IMR-90 (cell line): ENCODE data around the gene ISCU. TPM values are rescaled to one million over a fixed set of nuclear protein-coding genes. Genes with fewer than 3 reads are reported as not detected.

Experiments used
- ATAC-seq: fragments of 200-7000 bp; cut with Tn5 transposase; 2 replicates; pipeline ENCODE4 v1.9.1; 2020; ENCODE audit warnings: low read depth, mild to moderate bottlenecking, moderate library complexity
- BruUV-seq: library from RNA; stranded (reverse); fragments of 400-500 nt; replicated peaks from 2 replicates; lab custom pipeline; 2021; lab: Mats Ljungman, UMichigan
- CTCF ChIA-PET: fragments of 300-600 bp; formaldehyde crosslinking; extraction: SDS; loops from one replicate; lab custom pipeline; 2021; ENCODE audit warnings: antibody characterized with exemption; lab: Yijun Ruan, JAX
- POLR2A ChIA-PET: fragments of 300-600 bp; sonication (Branson Sonifier 250); formaldehyde crosslinking; loops from one replicate; lab custom pipeline; 2022; ENCODE audit warnings: antibody characterized with exemption; ENCODE audit not compliant: unreplicated experiment; lab: Charles Lee
- DNase-seq: peaks from one replicate; pipeline ENCODE4 v3.0.0; 2013
- H2AFZ ChIP-seq: replicated peaks from 2 replicates; pipeline ENCODE3; 2013; ENCODE audit warnings: low read length, mild to moderate bottlenecking; ENCODE audit not compliant: poor library complexity
- H2AK5ac ChIP-seq: 2 replicates; pipeline ENCODE4 v1.6.1; 2013; ENCODE audit warnings: low read depth, low read length, inconsistent platforms
- H2AK9ac ChIP-seq: replicated peaks from 2 replicates; pipeline ENCODE3; 2013; ENCODE audit warnings: mild to moderate bottlenecking, low read depth, low read length, moderate library complexity; ENCODE audit not compliant: poor library complexity
- H2BK120ac ChIP-seq: 2 replicates; pipeline ENCODE4 v1.6.1; 2013; ENCODE audit warnings: low read depth, low read length, inconsistent platforms
- H2BK15ac ChIP-seq: 3 replicates; pipeline ENCODE4 v1.6.1; 2013; ENCODE audit warnings: low read depth, low read length, inconsistent platforms
- H2BK20ac ChIP-seq: 2 replicates; pipeline ENCODE4 v1.6.1; 2013; ENCODE audit warnings: low read depth, mild to moderate bottlenecking, inconsistent platforms, low read length, moderate library complexity
- H2BK5ac ChIP-seq: 2 replicates; pipeline ENCODE4 v1.6.1; 2013; ENCODE audit warnings: mild to moderate bottlenecking, low read depth, low read length, inconsistent platforms; ENCODE audit not compliant: poor library complexity, severe bottlenecking
- H3K14ac ChIP-seq: replicated peaks from 2 replicates; pipeline ENCODE4 v1.6.1; 2013; ENCODE audit warnings: low read depth, low read length, inconsistent platforms
- H3K18ac ChIP-seq: 2 replicates; pipeline ENCODE4 v1.6.1; 2013; ENCODE audit warnings: low read depth, low read length, control low read depth
- H3K23ac ChIP-seq: 2 replicates; pipeline ENCODE4 v1.6.1; 2013; ENCODE audit warnings: low read depth, low read length, inconsistent platforms
- H3K27ac ChIP-seq: 2 replicates; pipeline ENCODE4 v1.5.1; 2013; ENCODE audit warnings: mild to moderate bottlenecking, control low read depth, low read length; ENCODE audit not compliant: insufficient read depth
- H3K27me3 ChIP-seq: 2 replicates; pipeline ENCODE4 v1.6.1; 2013; ENCODE audit warnings: low read length; ENCODE audit not compliant: control insufficient read depth, insufficient read depth
- H3K36me3 ChIP-seq: 2 replicates; pipeline ENCODE4 v1.6.1; 2013; ENCODE audit warnings: low read length, mixed read lengths; ENCODE audit not compliant: control insufficient read depth, insufficient read depth
- H3K4ac ChIP-seq: 2 replicates; pipeline ENCODE4 v1.6.1; 2013; ENCODE audit warnings: low read depth, low read length, inconsistent platforms
- H3K4me1 ChIP-seq: 2 replicates; pipeline ENCODE4 v1.6.1; 2013; ENCODE audit warnings: low read length, mixed read lengths; ENCODE audit not compliant: control insufficient read depth, insufficient read depth
- H3K4me2 ChIP-seq: 2 replicates; pipeline ENCODE4 v1.6.1; 2013; ENCODE audit warnings: low read depth, mild to moderate bottlenecking, control low read depth, low read length, moderate library complexity
- H3K4me3 ChIP-seq: 2 replicates; pipeline ENCODE4 v1.5.1; 2013; ENCODE audit warnings: low read depth, mild to moderate bottlenecking, control low read depth, low read length, moderate library complexity; ENCODE audit not compliant: insufficient read depth
- H3K56ac ChIP-seq: 2 replicates; pipeline ENCODE4 v1.6.1; 2013; ENCODE audit warnings: low read length, inconsistent platforms; ENCODE audit not compliant: insufficient read depth; ENCODE audit errors: extremely low read depth
- H3K79me1 ChIP-seq, 2 experiments: 2 replicates each; pipeline ENCODE4 v1.6.1; 2013; ENCODE audit warnings: low read length in 2 of 2, inconsistent platforms in 1 of 2, low read depth in 1 of 2
- H3K9ac ChIP-seq: 2 replicates; pipeline ENCODE4 v1.6.1; 2013; ENCODE audit warnings: low read depth, low read length, control low read depth
- H3K9me1 ChIP-seq: 2 replicates; pipeline ENCODE4 v1.6.1; 2013; ENCODE audit warnings: low read length, inconsistent platforms; ENCODE audit not compliant: insufficient read depth
- H3K9me3 ChIP-seq: 2 replicates; pipeline ENCODE4 v1.6.1; 2013; ENCODE audit warnings: low read length; ENCODE audit not compliant: control insufficient read depth, insufficient read depth
- H4K20me1 ChIP-seq: 2 replicates; pipeline ENCODE4 v1.6.1; 2013; ENCODE audit warnings: low read length, inconsistent platforms; ENCODE audit not compliant: insufficient read depth
- H4K5ac ChIP-seq: 2 replicates; pipeline ENCODE4 v1.6.1; 2013; ENCODE audit warnings: mild to moderate bottlenecking, low read depth, low read length, control low read depth
- H4K8ac ChIP-seq, 2 experiments: 2 replicates each; pipeline ENCODE4 v1.6.1; 2013; ENCODE audit warnings: low read depth in 2 of 2, low read length in 2 of 2, control low read depth in 1 of 2, inconsistent platforms in 1 of 2
- H4K91ac ChIP-seq: 2 replicates; pipeline ENCODE4 v1.6.1; 2013; ENCODE audit warnings: low read depth, low read length, inconsistent platforms; ENCODE audit not compliant: insufficient read depth
- BHLHE40 ChIP-seq: fragments of 150-350 bp; IDR thresholded peaks from 2 replicates; pipeline ENCODE4 v1.6.1; 2016; ENCODE audit warnings: mild to moderate bottlenecking, low read depth, low read length
- CTCF ChIP-seq: conservative IDR thresholded peaks from 2 replicates; pipeline ENCODE4 v1.5.1; 2012; ENCODE audit warnings: mild to moderate bottlenecking, low read depth, low read length, improper control_type of control experiment
- FOS ChIP-seq: fragments of 150-350 bp; IDR thresholded peaks from 2 replicates; pipeline ENCODE4 v1.6.1; 2016; ENCODE audit warnings: low read depth, low read length
- MAFK ChIP-seq: IDR thresholded peaks from 2 replicates; pipeline ENCODE4 v1.6.1; 2012; ENCODE audit warnings: low read depth, low read length, improper control_type of control experiment
- NFE2L2 ChIP-seq: fragments of 150-350 bp; IDR thresholded peaks from 2 replicates; pipeline ENCODE4 v1.6.1; 2016; ENCODE audit warnings: low read depth, mild to moderate bottlenecking, low read length
- POLR2A ChIP-seq: IDR thresholded peaks from 2 replicates; pipeline ENCODE4 v1.6.1; 2012; ENCODE audit warnings: mild to moderate bottlenecking, low read depth, low read length
- RCOR1 ChIP-seq: IDR thresholded peaks from 2 replicates; pipeline ENCODE4 v1.6.1; 2012; ENCODE audit warnings: mild to moderate bottlenecking, low read length, improper control_type of control experiment; ENCODE audit not compliant: insufficient replicate concordance
- SMC3 ChIP-seq: fragments of 150-350 bp; IDR thresholded peaks from 2 replicates; pipeline ENCODE4 v1.6.1; 2016; ENCODE audit warnings: low read depth, mild to moderate bottlenecking, antibody characterized with exemption, low read length, moderate library complexity
- WGBS, 2 experiments: methylation state at CpG; one replicate each; pipeline versions ENCODE4 v1.1.5 to v1.1.7; 2013; ENCODE audit warnings: missing lambda C conversion rate in 2 of 2; ENCODE audit not compliant: insufficient read length in 1 of 2; ENCODE audit errors: extremely low coverage in 2 of 2; 5-methylcytosine and 5-hydroxymethylcytosine counted together
- dilution Hi-C: fragments of 300-500 bp; cut with HindIII; formaldehyde crosslinking; loops from one replicate; pipeline ENCODE4 v1.14.3; 2018; ENCODE audit warnings: low sequenced_read_pairs; ENCODE audit not compliant: unreplicated experiment
- in situ Hi-C: fragments of 300-500 bp; cut with MboI; formaldehyde crosslinking; loops from 3 replicates; pipeline ENCODE4 v1.14.3; 2019; ENCODE audit warnings: low sequenced_read_pairs, inconsistent platforms, mixed read lengths
- intact Hi-C: fragments of 100-400 bp; cut with micrococcal nuclease; formaldehyde crosslinking; loops from 2 replicates; pipeline ENCODE4 v1.10.0; 2022
- polyA plus RNA-seq, 3 experiments: library from polyadenylated mRNA; depleted of rRNA; stranded (reverse); fragments of >200 nt; gene quantifications; 2 replicates each; pipeline ENCODE4 v1.2.3, GENCODE V29; 2012; ENCODE audit warnings: low replicate concordance in 1 of 3
- total RNA-seq: library from RNA; depleted of rRNA; stranded (reverse); fragments of >200 nt; gene quantifications from 2 replicates; pipeline ENCODE4 v1.2.3, GENCODE V29; 2012
- TF ChIP-seq, protein P1 (sequence below): fragments of 150-350 bp; IDR thresholded peaks from 2 replicates; pipeline ENCODE4 v1.6.1; 2017; ENCODE audit warnings: mild to moderate bottlenecking, antibody characterized with exemption, low read length, low read depth

Gene ISCU
- total and polyA plus RNA-seq, 2 of the 4 experiments (the other 2 are of a cell fraction): 52.7 to 87.2 TPM

DNA sequence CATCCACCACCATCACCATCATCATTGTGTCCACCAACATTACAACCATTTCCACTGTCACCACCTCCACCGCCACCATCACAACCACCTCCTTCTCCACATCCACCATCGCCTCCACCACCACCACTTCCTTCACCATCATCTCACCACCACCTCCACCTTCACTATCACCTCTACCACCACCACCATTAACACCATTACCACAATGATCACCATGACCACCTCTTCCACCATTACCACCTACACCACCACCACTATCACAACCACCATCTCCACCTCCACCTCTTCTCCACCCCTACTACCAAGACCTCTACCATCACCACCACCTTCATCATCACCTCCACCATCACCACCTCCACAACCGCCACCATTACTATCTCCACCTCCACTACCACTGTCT is 16.4 kb downstream of the ISCU start:
- no TSS peak for BruUV-seq

More for the DNA sequence above, 16.4 kb downstream of the ISCU start:
- no peaks in the 10 kb centered on the region for H3K79me1 ChIP-seq
- no peak overlapping the region for H4K5ac ChIP-seq
- no peak overlapping the region for H3K14ac ChIP-seq
- no peaks in the 10 kb centered on the region for H4K20me1 ChIP-seq
- no peaks in the 10 kb centered on the region for H3K27me3 ChIP-seq
- H3K4ac ChIP-seq: 0 out of 2 replicates have a peak overlapping the region, but pooled peaks have one; percentile 22
- POLR2A ChIA-PET: no interaction called here
- dilution Hi-C loops: no loop called here
- H4K8ac ChIP-seq: no peak overlapping the region
- no peak overlapping the region for H3K27ac ChIP-seq
- H3K9me1 ChIP-seq: no peaks in the 10 kb centered on the region; the same call in none of the 2 replicates
- H3K56ac ChIP-seq: no peak overlapping the region
- 0 out of 2 replicates have a peak overlapping the region, but pooled peaks have one; percentile 35 for H2BK120ac ChIP-seq
- 91% methylated on average over 2 of the region's 3 CpGs; no CpG with 5 or more reads in 1 of the 2 experiments for WGBS, 2 experiments
- TF ChIP-seq CTCF: no peak
- TF ChIP-seq BHLHE40: no peak
- no peak for TF ChIP-seq POLR2A
- TF ChIP-seq NFE2L2: no peak
- no peak for TF ChIP-seq MAFK
- TF ChIP-seq SMC3: no peak
- TF ChIP-seq, protein P1, sequence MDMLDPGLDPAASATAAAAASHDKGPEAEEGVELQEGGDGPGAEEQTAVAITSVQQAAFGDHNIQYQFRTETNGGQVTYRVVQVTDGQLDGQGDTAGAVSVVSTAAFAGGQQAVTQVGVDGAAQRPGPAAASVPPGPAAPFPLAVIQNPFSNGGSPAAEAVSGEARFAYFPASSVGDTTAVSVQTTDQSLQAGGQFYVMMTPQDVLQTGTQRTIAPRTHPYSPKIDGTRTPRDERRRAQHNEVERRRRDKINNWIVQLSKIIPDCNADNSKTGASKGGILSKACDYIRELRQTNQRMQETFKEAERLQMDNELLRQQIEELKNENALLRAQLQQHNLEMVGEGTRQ: no peak
- no peak for TF ChIP-seq RCOR1
- no peak for TF ChIP-seq FOS
- H2AK9ac ChIP-seq: no peak overlapping the region
- no peak overlapping the region for H3K9ac ChIP-seq
- H2BK5ac ChIP-seq: peak overlapping the region; percentile 24
- no peak overlapping the region for H3K18ac ChIP-seq
- no peak overlapping the region for H3K4me3 ChIP-seq
- CTCF ChIA-PET: no interaction called here
- H2AFZ ChIP-seq: peak overlapping the region; percentile 43
- no peak overlapping the region for H3K23ac ChIP-seq
- in situ Hi-C loops: no loop called here
- no peak overlapping the region for H4K91ac ChIP-seq
- DNase-seq (no peak), ATAC-seq (no peak)
- no peaks in the 10 kb centered on the region for H3K9me3 ChIP-seq
- H2AK5ac ChIP-seq: peak overlapping the region; percentile 20; the same call in 1 of the 2 replicates
- peak overlapping the region; percentile 28; the same call in 1 of the 3 replicates for H2BK15ac ChIP-seq
- no peak overlapping the region for H2BK20ac ChIP-seq
- H3K4me2 ChIP-seq: no peak overlapping the region
- intact Hi-C loops: no loop called here
- H3K4me1 ChIP-seq: peaks cover 3% of the 10 kb centered on the region; the same call in 1 of the 2 replicates
- H3K36me3 ChIP-seq: no peaks in the 10 kb centered on the region
